Measurements from ENCODE around the gene MAD1L1. TPM values are rescaled to one million over a fixed set of nuclear protein-coding genes. Genes with fewer than 3 reads are reported as not detected.

MAD1L1 gene
- total and polyA plus RNA-seq, 4 donors = 12.8 to 20.7 (median 16.5) TPM

DNA sequence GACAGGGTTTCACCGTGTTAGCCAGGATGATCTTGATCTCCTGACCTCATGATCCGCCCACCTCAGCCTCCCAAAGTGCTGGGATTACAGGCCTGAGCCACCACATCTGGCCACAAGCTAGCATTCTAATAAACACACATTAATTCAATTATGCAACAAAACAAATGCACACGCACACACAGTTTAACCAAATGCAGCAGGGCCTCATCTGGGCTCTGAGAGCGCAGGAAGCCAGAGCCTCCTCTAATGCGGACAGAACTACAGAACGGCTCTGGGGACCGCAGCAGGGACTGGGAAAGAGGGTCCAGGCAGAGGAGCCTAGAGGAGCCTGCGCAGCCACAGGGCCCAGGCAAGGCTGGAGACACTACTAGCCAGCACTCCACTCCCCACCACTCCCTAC is 3.8 kb downstream of the MAD1L1 start:
- 89% methylated on average over 8 of the region's 8 CpGs for WGBS
- Histone ChIP-seq H3K27ac (ENCODE audit: low read depth in 1 of 2, low read length in 2 of 2) (no peak overlapping the region), H3K4me1 (ENCODE audit: control insufficient read depth in 4 of 4, insufficient read depth in 4 of 4, low read length in 3 of 4) (peaks cover 0 to 17% (median 16%) of the 10 kb centered on the region in 4 donors), H3K4me3 (ENCODE audit: low read depth in 1 of 3, low read length in 3 of 3) (no peak overlapping the region), H3K9ac (ENCODE audit: low read depth in 1 of 2, low read length in 2 of 2) (no peak overlapping the region), H3K9me3 (ENCODE audit: control insufficient read depth in 4 of 4, low read length in 3 of 4) (no peaks in the 10 kb centered on the region), H3K36me3 (ENCODE audit: control insufficient read depth in 4 of 4, insufficient read depth in 3 of 4, low read depth in 1 of 4, low read length in 3 of 4) (peaks cover 2 to 33% (median 7%) of the 10 kb centered on the region in 4 donors), H3K27me3 (ENCODE audit: control insufficient read depth in 4 of 4, insufficient read depth in 4 of 4, low read length in 3 of 4) (no peaks in the 10 kb centered on the region)
- DNase-seq (ENCODE audit: low spot score) = no peak
- TF ChIP-seq HNF4A (conservative IDR thresholded peaks at IDR 0.05) (no peak), FOXA1 (IDR thresholded peaks at IDR 0.05) (no peak), HNF4G (IDR thresholded peaks at IDR 0.05) (no peak), GABPA (IDR thresholded peaks at IDR 0.05 in 1 of 2, conservative IDR thresholded peaks at IDR 0.05 in 1 of 2) (no peak), NR2F2 (IDR thresholded peaks at IDR 0.05) (no peak), SP1 (IDR thresholded peaks at IDR 0.05) (no peak)
- TF ChIP-seq, protein P1, sequence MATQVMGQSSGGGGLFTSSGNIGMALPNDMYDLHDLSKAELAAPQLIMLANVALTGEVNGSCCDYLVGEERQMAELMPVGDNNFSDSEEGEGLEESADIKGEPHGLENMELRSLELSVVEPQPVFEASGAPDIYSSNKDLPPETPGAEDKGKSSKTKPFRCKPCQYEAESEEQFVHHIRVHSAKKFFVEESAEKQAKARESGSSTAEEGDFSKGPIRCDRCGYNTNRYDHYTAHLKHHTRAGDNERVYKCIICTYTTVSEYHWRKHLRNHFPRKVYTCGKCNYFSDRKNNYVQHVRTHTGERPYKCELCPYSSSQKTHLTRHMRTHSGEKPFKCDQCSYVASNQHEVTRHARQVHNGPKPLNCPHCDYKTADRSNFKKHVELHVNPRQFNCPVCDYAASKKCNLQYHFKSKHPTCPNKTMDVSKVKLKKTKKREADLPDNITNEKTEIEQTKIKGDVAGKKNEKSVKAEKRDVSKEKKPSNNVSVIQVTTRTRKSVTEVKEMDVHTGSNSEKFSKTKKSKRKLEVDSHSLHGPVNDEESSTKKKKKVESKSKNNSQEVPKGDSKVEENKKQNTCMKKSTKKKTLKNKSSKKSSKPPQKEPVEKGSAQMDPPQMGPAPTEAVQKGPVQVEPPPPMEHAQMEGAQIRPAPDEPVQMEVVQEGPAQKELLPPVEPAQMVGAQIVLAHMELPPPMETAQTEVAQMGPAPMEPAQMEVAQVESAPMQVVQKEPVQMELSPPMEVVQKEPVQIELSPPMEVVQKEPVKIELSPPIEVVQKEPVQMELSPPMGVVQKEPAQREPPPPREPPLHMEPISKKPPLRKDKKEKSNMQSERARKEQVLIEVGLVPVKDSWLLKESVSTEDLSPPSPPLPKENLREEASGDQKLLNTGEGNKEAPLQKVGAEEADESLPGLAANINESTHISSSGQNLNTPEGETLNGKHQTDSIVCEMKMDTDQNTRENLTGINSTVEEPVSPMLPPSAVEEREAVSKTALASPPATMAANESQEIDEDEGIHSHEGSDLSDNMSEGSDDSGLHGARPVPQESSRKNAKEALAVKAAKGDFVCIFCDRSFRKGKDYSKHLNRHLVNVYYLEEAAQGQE (IDR thresholded peaks at IDR 0.05) = no peak
- TF ChIP-seq, protein P2, sequence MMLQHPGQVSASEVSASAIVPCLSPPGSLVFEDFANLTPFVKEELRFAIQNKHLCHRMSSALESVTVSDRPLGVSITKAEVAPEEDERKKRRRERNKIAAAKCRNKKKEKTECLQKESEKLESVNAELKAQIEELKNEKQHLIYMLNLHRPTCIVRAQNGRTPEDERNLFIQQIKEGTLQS (IDR thresholded peaks at IDR 0.05) = no peak

DNA sequence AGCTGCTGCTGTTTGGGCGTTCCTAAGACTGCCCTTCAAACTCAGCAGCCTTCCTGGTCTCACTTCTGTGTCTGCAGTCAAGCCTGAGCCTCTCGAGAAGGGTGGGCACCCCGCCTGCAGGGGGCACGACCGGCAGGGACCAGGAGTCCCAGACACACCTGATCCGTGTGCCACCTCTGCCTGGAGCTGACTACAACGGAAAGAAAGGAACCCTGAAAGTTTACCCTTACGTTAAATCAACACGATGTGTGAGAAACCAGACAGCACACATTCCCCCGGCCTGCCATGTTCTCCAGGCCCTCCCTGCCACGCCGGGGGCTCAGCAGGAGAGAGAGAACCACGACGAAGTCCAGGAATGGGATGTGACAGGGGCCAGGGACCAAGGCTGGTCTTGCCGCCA is 5.0 kb downstream of the MAD1L1 start:
- H3K9me3 ChIP-seq (ENCODE audit: control insufficient read depth in 4 of 4, low read length in 3 of 4) = no peaks in the 10 kb centered on the region
- H3K9ac ChIP-seq (ENCODE audit: low read depth in 1 of 2, low read length in 2 of 2) = no peak overlapping the region
- WGBS = 91% methylated on average over 15 of the region's 15 CpGs
- TF ChIP-seq RXRA (IDR thresholded peaks at IDR 0.05) = no peak
- TF ChIP-seq EGR1 (IDR thresholded peaks at IDR 0.05; ENCODE audit: low read depth in 2 of 2) = no peak
- TF ChIP-seq, protein P1 (IDR thresholded peaks at IDR 0.05) = no peak
- TF ChIP-seq GABPA (IDR thresholded peaks at IDR 0.05 in 1 of 2, conservative IDR thresholded peaks at IDR 0.05 in 1 of 2) = no peak
- TF ChIP-seq RAD21 (IDR thresholded peaks at IDR 0.05) = no peak
- no peak for TF ChIP-seq TAF1 (conservative IDR thresholded peaks at IDR 0.05)
- H3K27ac ChIP-seq (ENCODE audit: low read depth in 1 of 2, low read length in 2 of 2) = no peak overlapping the region
- DNase-seq (ENCODE audit: low spot score) = no peak
- H3K4me1 ChIP-seq (ENCODE audit: control insufficient read depth in 4 of 4, insufficient read depth in 4 of 4, low read length in 3 of 4) = peaks cover 0 to 12% (median 11%) of the 10 kb centered on the region in 4 donors
- peaks cover 2 to 41% (median 9%) of the 10 kb centered on the region in 4 donors for H3K36me3 ChIP-seq (ENCODE audit: control insufficient read depth in 4 of 4, insufficient read depth in 3 of 4, low read depth in 1 of 4, low read length in 3 of 4)
- H3K4me3 ChIP-seq (ENCODE audit: low read depth in 1 of 3, low read length in 3 of 3) = no peak overlapping the region
- H3K27me3 ChIP-seq (ENCODE audit: control insufficient read depth in 4 of 4, insufficient read depth in 4 of 4, low read length in 3 of 4) = no peaks in the 10 kb centered on the region
